Right cardiac atrium (tissue), 5 donors: ENCODE data around the gene ELF1. TPM values are rescaled to one million over a fixed set of nuclear protein-coding genes. Genes with fewer than 3 reads are reported as not detected.

ENCODE experiments used
- polyA plus RNA-seq: library from polyadenylated mRNA; stranded (reverse); fragments of 200-250 nt; gene quantifications from one replicate; pipeline ENCODE4 v1.2.3, GENCODE V29; 2013
- total RNA-seq, 4 donors: library from RNA; stranded (reverse); fragmentation: NEBNext Ultra II Directional; extraction: Animal tissue kit (Norgen Biotek cat#: 25700); gene quantifications; one replicate each; pipeline ENCODE4 v1.2.1, GENCODE V29; 2021
- donor health status: healthy with polysubstance abuse.
- donor health status: DM: no; HTN: yes; CAD: no.
- donor health status: DM: no; HTN: no; CAD: no.
- donor health status: DM: no; HTN: yes; CAD: no; lungs with severe emphysema.
- donor health status: DM: yes; HTN: yes; CAD: no.

The ELF1 gene
- total and polyA plus RNA-seq, 5 donors: 16.6 to 57.1 (median 43.1) TPM

Other genes with a start within 250 kb of the ELF1 start
- gene MRPS31, start 248.1 kb downstream of the ELF1 start, total RNA-seq: 10 to 100 TPM; 21.0 to 29.9 (median 23.9) TPM
- 44.0 TPM for gene MRPS31, start 248.1 kb downstream of the ELF1 start, polyA plus RNA-seq
- gene SLC25A15, start 229.7 kb downstream of the ELF1 start, total RNA-seq: 1 to 10 TPM; 3.4 to 5.7 (median 4.8) TPM
- gene SLC25A15, start 229.7 kb downstream of the ELF1 start, polyA plus RNA-seq: 1.9 TPM
- gene WBP4, start 42.2 kb upstream of the ELF1 start, total RNA-seq: 10 to 100 TPM; 16.6 to 18.6 (median 16.9) TPM
- gene WBP4, start 42.2 kb upstream of the ELF1 start, polyA plus RNA-seq: 21.0 TPM
- gene KBTBD6, start 113.5 kb upstream of the ELF1 start, total RNA-seq: 10 to 100 TPM in 3 of 4 donors, 1 to 10 TPM in 1; 8.7 to 15.7 (median 14.2) TPM
- 6.6 TPM for gene KBTBD6, start 113.5 kb upstream of the ELF1 start, polyA plus RNA-seq
- 1 to 10 TPM; 5.6 to 9.5 (median 8.9) TPM for gene KBTBD7, start 175.3 kb upstream of the ELF1 start, total RNA-seq
- gene KBTBD7, start 175.3 kb upstream of the ELF1 start, polyA plus RNA-seq: 3.6 TPM
- 10 to 100 TPM; 11.0 to 14.3 (median 12.3) TPM for gene MTRF1, start 244.3 kb upstream of the ELF1 start, total RNA-seq
- 12.6 TPM for gene MTRF1, start 244.3 kb upstream of the ELF1 start, polyA plus RNA-seq